Measurements from ENCODE around the gene GMPPA.

GMPPA gene

DNA sequence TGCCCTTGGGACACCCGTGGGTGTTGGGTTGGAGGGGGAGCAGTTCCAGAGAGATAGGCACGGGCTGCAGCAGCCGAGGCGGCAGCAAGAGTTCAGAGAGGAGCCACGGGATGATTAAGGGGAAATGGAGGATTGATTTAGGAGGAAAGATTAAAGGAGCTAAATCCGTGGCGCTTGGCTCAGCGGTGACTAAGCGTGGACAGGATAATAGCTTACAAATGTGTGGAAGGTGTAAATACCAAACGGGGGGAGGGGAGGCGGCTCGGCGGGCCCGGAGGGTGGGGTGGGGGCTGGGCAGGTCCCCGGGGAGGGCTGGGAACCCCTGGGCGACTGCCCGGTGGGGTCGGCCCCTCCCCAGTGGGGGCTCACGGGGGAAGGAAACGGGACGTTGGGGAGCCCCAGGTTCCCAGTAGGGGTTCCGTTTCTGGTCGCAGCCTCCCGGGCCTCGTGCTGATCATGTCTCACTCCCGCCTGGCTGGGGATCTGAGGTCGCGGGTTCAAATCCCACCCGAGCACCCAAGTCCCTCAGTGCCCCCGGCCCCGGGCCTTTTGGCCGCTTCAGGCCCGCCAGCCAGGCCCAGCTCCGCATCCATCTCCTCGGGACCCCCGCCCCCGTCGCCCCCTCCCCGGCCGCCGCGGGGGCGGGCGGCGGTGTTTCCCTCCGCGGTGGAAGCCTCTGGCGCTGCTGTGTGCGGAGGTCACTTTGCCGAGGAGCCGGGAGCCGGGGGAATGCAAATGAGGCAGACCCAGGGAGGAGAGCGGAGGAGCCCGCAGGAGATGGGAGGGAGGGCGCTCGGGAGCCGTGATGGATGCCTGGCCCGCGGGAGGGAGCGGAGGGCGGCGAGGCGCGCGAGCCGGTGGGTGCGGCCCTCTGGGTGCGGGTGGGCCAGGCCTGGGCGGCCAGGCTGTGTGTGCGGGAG, 23.7 kb downstream of the GMPPA start:
- DNase-seq (ENCODE audit: low read depth): no peak

- DNase-seq (ENCODE audit: low read depth): no peak
Measured at GRCh38 chr2:219523031-219523671, 24.5 kb downstream of the GMPPA start.

GRCh38 chr2:219524817-219525216, 26.1 kb downstream of the GMPPA start:
- no peak for DNase-seq (ENCODE audit: low read depth)

- no peak for DNase-seq (ENCODE audit: low read depth)
Measured at GRCh38 chr2:219525533-219526232, 27.0 kb downstream of the GMPPA start.

DNA sequence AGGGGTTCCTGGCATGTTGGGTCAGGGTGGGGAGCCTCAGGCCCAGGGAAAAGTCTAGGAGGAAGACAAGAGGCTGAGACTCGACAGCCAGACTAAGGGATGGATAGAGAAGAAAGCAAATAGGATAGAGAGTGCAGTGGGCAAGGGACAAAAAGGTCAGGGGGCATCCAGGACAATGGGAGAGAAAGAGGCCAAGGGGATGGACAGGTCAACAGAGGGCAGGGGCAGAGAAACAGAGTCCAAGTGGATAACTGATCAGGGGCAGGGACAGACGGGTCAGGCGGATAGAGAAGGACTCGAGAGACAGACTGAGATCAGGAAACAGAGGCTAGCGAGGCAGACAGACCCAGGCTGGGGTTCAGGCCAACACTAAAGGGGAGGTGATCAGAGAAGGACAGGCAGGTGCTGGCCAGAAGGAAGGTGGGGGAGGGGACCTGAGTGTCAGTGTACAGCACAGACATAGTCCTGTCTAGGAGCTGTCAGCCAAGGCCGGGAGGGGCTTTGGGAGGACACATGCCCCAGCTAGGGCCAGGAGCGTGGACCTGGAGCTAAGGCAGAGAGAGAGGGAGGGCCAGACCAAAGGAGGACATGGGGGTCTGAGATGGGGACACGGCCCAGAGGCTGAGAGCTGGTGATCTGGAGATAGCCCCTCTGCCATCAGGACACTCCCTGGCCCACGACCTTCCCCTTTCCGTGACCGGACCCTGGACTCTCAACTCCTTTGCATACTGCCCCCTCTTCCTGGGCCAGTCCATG, 27.8 kb downstream of the GMPPA start:
- DNase-seq (ENCODE audit: low read depth): no peak

GRCh38 chr2:219527076-219527394, 28.3 kb downstream of the GMPPA start:
- no peak for DNase-seq (ENCODE audit: low read depth)

GRCh38 chr2:219527472-219527871, 28.8 kb downstream of the GMPPA start:
- DNase-seq (ENCODE audit: low read depth): no peak

- peak; percentile 69 for DNase-seq (ENCODE audit: low read depth)
Measured at GRCh38 chr2:219530048-219530963, 31.6 kb downstream of the GMPPA start.

- DNase-seq (ENCODE audit: low read depth): no peak
Measured at GRCh38 chr2:219531639-219532377, 33.1 kb downstream of the GMPPA start.

DNA sequence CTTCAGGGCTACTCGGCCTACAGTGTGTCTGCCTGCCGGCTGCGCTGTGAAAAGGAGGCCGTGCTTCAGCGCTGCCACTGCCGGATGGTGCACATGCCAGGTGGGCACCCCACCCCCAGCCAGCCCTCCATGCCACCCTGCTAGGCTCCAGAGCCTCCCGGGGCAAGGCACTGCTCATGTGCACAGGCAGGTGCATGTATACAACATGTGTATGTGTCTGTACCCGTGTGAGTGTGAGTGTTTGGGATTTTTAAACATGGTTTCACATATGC, 33.6 kb downstream of the GMPPA start:
- no peak for DNase-seq (ENCODE audit: low read depth)

DNA sequence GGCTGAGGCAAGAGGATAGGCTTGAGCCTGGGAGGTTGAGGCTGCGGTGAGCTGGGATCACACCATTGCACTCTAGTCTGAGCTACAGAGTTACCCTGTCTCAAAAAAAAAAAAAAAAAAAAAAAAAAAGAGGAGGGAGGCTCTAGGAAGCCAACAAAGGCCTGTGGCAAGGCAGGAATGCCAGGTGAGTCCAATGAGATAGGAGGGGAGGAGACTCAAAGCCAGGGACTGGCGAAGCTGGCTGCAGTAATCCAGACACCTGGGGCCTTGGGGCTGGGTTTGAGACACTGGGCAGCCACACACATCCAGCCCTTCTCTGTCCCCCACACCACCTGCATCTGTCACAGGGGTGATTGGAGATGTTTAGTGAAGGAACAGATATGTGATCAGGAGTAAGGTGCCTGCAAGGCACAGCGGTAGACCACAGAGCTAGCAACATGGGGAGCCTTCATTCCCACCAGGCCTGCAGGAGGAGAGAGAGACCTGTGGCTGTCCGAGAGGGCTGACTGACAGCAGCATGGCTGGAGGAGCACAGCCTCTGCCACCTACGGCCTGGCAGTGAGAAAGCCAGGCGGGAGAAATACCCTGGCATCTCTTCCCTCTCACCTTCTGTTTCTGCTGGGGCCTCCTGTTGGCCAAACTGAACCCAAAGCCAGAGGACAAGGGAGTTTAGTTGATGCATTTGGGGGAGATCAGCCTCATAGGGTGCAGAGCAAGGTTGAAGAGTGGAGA, 35.4 kb downstream of the GMPPA start:
- no peak for DNase-seq (ENCODE audit: low read depth)

GRCh38 chr2:219536425-219536824, 37.7 kb downstream of the GMPPA start:
- no peak for DNase-seq (ENCODE audit: low read depth)

DNA sequence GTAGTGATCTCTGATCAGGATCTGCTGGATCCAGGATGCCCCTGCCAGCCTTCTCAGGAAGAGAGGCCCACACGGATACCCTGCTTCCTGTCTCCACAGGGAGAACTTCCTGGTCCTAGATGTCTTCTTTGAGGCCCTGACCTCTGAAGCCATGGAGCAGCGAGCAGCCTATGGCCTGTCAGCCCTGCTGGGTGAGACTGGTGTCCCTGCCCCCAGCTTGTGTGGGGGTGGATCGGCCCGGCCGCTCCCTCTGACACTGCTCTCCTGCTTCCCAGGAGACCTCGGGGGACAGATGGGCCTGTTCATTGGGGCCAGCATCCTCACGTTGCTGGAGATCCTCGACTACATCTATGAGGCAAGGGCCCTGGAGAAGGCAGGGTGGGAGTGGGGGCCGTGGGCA, 38.3 kb downstream of the GMPPA start:
- no peak for DNase-seq (ENCODE audit: low read depth)

DNA sequence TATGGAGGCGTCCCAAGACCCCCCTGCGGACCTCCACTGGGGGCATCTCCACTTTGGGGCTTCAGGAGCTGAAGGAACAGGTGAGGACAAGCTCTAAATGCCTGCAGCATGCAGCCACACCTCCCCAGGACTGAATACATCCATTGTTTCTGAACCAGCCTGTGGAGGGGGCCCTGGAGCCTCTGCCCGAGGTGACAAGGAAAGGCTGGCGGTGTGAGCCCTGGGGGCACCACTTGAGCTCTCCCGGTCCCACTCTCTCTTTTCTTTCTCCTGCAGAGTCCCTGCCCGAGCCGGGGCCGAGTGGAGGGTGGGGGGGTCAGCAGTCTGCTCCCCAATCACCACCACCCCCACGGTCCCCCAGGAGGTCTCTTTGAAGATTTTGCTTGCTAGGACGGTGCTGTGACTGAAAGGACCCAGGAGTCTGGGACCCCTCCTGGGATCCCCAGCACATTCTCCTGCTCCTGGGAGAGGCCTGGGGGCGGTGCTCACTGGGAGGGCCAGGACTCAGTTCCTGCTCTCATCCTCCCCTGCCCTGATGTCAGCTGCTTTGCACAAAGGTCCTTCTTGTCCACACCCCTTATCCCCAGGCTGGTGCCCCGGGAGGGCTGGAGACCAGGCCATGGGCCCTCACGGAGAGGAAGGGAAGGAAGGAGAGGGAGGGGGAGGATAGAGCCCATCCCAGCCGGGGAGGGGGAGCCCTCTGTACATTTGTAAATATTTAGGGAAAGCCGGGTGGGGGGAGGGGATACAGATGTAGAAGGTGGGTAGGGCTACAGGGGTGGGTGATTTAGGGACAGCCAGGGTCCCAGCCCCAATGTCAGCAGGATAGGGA, 39.2 kb downstream of the GMPPA start:
- DNase-seq (ENCODE audit: low read depth): no peak

GRCh38 chr2:219538504-219538951, 39.8 kb downstream of the GMPPA start:
- no peak for DNase-seq (ENCODE audit: low read depth)

- no peak for DNase-seq (ENCODE audit: low read depth)
Measured at GRCh38 chr2:219538956-219539788, 40.5 kb downstream of the GMPPA start.

DNA sequence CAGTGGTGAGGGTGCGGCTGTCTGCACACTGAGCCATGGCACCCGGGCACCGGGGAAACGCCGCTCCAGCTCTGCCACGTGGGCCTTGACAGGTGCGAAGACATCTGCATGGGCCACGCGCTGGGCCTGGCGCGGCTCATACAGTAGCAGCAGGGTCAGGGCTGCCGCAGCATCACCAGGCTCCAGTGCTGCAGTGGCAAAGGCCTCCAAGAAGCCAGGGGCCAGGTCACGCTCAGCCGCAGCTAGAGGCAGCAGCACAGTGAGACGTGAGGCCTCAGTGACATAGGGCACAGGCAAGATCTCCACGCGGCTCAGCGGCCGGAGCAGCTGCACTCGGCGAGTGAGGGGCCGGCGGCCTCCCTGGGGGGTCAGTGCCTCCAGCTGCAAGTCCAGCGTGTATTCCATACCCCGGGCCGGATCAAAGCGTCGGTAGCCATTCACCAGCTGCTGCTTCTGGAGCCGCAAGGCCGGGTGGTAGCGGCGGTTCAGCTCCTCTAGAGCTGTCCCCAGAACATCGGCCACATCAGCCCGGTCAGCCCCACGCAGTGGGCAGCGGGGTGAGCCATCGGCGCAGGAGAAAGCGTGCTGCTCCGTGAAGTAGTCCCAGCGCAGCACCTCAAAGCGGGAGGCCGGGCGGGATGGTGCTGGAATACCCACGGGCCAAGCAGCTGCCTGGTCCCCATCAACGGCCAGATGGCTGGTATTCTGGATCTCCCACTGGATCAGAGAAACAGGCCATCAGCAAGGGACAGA, 41.4 kb downstream of the GMPPA start:
- DNase-seq (ENCODE audit: low read depth): no peak

Data from stimulated activated CD8-positive, alpha-beta memory T cell treated with anti-CD3 and anti-CD28 coated beads, Interleukin-12 subunit alpha, Interleukin-12 subunit beta, amount 100 ng/mL, for 4 hours (primary cell).